Activated CD4-positive, alpha-beta T cell treated with anti-CD3 and anti-CD28 coated beads for 36 hours (primary cell): ENCODE results near the gene HDAC3. TPM values are rescaled to one million over a fixed set of nuclear protein-coding genes. Genes with fewer than 3 reads are reported as not detected.

Source experiments
- ATAC-seq: fragments of 200-7000 bp; cut with Tn5 transposase; one replicate; pipeline ENCODE4 v1.10.0; 2021; ENCODE audit warnings: mild to moderate bottlenecking, moderate library complexity
- CTCF ChIA-PET: fragments of 350-600 bp; sonication (Branson Sonifier 250); formaldehyde crosslinking; loops from one replicate; lab custom pipeline; 2021; ENCODE audit warnings: antibody characterized with exemption; lab: Charles Lee
- POLR2A ChIA-PET: fragments of 350-600 bp; sonication (Branson Sonifier 250); formaldehyde crosslinking; loops from one replicate; lab custom pipeline; 2021; ENCODE audit warnings: antibody characterized with exemption, inconsistent platforms; lab: Charles Lee
- DNase-seq: peaks from one replicate; pipeline ENCODE4 v3.0.0-alpha.2; 2020
- H3K27ac Mint-ChIP-seq: one replicate; pipeline ENCODE4 v1.8.0; 2021; ENCODE audit warnings: mixed read lengths
- H3K27me3 Mint-ChIP-seq: one replicate; pipeline ENCODE4 v1.8.0; 2021; ENCODE audit warnings: mixed read lengths
- H3K36me3 Mint-ChIP-seq: one replicate; pipeline ENCODE4 v1.8.0; 2021; ENCODE audit warnings: low read depth, mixed read lengths
- H3K4me1 Mint-ChIP-seq: one replicate; pipeline ENCODE4 v1.8.0; 2021; ENCODE audit warnings: mixed read lengths
- H3K4me3 Mint-ChIP-seq: one replicate; pipeline ENCODE4 v1.8.0; 2021; ENCODE audit warnings: mild to moderate bottlenecking, moderate library complexity, mixed read lengths
- H3K9me3 Mint-ChIP-seq: one replicate; pipeline ENCODE4 v1.8.0; 2021; ENCODE audit warnings: low read depth, mixed read lengths
- intact Hi-C, 2 experiments: fragments of 100-400 bp; cut with DNase I in 1 of 2; cut with micrococcal nuclease in 1 of 2; formaldehyde crosslinking; loops; one replicate each; pipeline versions ENCODE4 v1.14.2 to v1.15.1; 2022 to 2024; cut with DNase I, micrococcal nuclease
- total RNA-seq, 2 experiments: library from RNA; stranded (reverse); gene quantifications; one replicate each; pipeline ENCODE4 v1.2.3, GENCODE V29; 2021

The HDAC3 gene
- total RNA-seq, 2 experiments from 2014 or later: 85.9 to 88.6 TPM

- DNase-seq (no peak), ATAC-seq (no peak)
- peaks cover 23% of the 10 kb centered on the region for H3K36me3 Mint-ChIP-seq
- H3K4me1 Mint-ChIP-seq: peaks cover 86% of the 10 kb centered on the region
- H3K9me3 Mint-ChIP-seq: no peaks in the 10 kb centered on the region
- H3K27me3 Mint-ChIP-seq: no peaks in the 10 kb centered on the region
- POLR2A ChIA-PET: interaction anchor here (0.6 kb wide), 1 partner anchor 18 kb away, joined by 3 read pairs; no protein-coding TSS in a partner anchor
- CTCF ChIA-PET: interaction anchor here (0.7 to 5.2 kb wide), 6 partner anchors 9 to 44 kb away, joined by 3 to 30 read pairs (median 14); partner anchors contain the start of gene DIAPH1
- H3K27ac Mint-ChIP-seq: peak overlapping the region; percentile 69
- intact Hi-C loops: loop anchor here in 1 of 2 experiments (10.0 kb wide), 1 partner anchor 1217 kb away; no protein-coding TSS in a partner anchor
- no peak overlapping the region for H3K4me3 Mint-ChIP-seq
Observed at GRCh38 chr5:141608046-141608445, 28.6 kb downstream of the HDAC3 start.

DNA sequence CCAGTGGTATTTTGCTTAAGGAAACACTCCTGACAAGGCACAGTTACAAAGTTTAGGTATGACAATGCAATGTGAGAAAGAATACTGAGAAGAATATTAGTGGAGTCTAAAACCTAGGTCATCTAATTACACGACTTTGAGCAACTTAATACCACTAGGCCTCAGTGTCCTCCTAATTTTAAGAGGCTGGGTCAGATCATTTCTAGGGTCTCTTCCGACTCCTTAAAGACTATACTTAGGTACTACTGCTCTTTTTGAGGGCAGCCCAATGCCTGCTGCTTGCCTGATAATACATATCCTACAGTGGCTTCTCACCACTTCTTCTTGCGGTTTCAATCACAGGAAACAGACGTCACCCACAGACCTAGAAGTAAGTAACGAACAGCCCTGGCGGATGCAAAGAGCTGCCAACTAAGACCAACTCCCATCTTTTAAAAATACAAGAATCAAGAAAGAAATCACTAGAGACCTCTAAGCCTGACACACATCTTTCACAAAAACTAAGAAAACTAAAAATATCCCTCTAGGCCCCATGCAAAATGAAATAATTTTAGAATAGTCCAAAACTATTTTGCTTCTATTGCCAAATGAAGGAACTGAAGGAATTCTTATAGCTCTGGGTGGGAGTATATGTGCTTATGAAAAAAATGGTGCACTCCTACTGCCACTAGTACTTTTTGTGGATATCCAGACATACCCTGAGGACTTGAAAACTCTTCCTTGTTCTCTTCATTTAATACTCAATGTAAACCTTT lies 30.9 kb downstream of the HDAC3 start:
- Mint-ChIP-seq H3K4me1 (peaks cover 86% of the 10 kb centered on the region), H3K27me3 (no peaks in the 10 kb centered on the region), H3K36me3 (peaks cover 13% of the 10 kb centered on the region), H3K27ac (peak overlapping the region; percentile 91), H3K9me3 (no peaks in the 10 kb centered on the region), H3K4me3 (peak overlapping the region; percentile 55)
- DNase-seq: peak; percentile 79
- ChIA-PET CTCF (interaction anchor here (0.5 to 5.2 kb wide), 14 partner anchors 8 to 536 kb away, joined by 3 to 30 read pairs (median 4); partner anchors contain the start of gene DIAPH1), POLR2A (interaction anchor here (0.7 to 1.0 kb wide), 3 partner anchors 10 to 17 kb away, joined by 3 to 8 read pairs (median 3); no protein-coding TSS in a partner anchor)
- ATAC-seq: peak; percentile 90
- intact Hi-C loops: loop anchor here (1.0 to 10.0 kb wide), 4 partner anchors 13 to 1219 kb away; partner anchors contain the start of gene DIAPH1 (in 1 of the 2)

DNA sequence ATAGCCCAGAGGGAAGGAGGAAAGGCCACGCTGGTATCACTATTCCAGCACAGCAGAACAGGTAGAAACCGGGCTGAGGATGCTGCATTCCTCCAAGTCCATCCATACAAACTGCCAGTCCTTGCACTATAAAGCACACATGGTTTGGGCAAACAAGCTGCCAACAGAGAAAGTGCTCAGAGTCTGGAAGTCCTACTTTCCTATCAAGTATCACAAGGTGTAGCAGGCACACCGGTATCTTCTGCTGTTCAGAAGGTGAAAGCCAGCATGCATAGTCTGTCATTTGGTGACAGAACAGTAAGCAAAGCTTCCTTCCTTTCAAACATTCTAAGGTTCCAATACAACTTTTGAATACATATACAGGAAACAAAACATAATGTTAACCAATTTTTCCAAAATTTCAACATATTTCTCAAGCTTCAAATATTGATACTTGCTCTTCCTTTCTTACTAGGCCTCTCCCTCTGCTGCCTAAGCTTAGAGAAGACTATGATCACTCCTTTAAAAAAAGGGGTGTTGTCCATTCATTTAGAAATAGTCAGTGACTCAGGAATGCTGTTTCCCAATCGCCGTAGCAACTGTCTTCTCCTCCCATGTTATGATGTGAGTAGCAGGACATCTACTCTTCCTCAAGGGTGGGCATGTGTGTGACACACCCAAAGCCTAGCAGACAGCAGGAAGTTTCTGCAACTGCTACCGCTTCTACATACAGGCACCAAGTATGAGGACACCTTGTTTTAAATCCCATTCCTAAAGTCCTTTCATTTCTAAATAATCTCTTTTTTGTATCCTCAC lies 32.5 kb downstream of the HDAC3 start:
- ATAC-seq (peak; percentile 27), DNase-seq (peak; percentile 42)
- Mint-ChIP-seq H3K36me3 (peaks cover 11% of the 10 kb centered on the region), H3K4me3 (peak overlapping the region; percentile 58), H3K4me1 (peaks cover 91% of the 10 kb centered on the region), H3K27me3 (no peaks in the 10 kb centered on the region), H3K27ac (peak overlapping the region; percentile 93), H3K9me3 (no peaks in the 10 kb centered on the region)
- ChIA-PET CTCF (interaction anchor here (0.6 to 5.4 kb wide), 11 partner anchors 11 to 271 kb away, joined by 3 to 50 read pairs (median 3); partner anchors contain the start of gene DIAPH1), POLR2A (interaction anchor here (0.7 to 1.2 kb wide), 3 partner anchors 10 to 246 kb away, joined by 3 to 4 read pairs (median 3); no protein-coding TSS in a partner anchor)
- intact Hi-C loops: loop anchor here in 1 of 2 experiments (10.0 kb wide), 1 partner anchor 1221 kb away; no protein-coding TSS in a partner anchor

DNA sequence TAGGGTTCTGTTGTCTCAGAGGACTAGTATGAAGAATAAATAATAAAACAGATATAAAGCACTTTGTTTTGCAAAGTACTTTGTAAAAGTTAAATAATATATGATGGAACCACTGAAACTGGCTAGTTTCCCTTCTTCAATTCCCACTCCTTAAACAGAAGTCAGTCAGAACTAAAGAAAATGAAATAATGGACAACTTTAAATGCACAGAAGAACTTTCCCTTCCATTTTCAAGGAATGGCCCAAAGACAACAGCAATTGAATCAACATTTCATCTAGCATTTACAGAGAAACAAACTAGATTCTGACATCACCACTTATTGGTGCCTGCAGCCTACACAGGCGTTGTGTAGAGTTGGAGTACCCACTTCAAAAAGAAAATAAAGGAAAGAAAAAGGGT lies 34.0 kb downstream of the HDAC3 start:
- peaks cover 13% of the 10 kb centered on the region for H3K36me3 Mint-ChIP-seq
- intact Hi-C loops: loop anchor here in 1 of 2 experiments (10.0 kb wide), 1 partner anchor 1222 kb away; no protein-coding TSS in a partner anchor
- ATAC-seq: no peak
- ChIA-PET POLR2A (interaction anchor here (1.0 to 1.3 kb wide), 3 partner anchors 11 to 16 kb away, joined by 3 read pairs; partner anchors contain the start of gene DIAPH1), CTCF (interaction anchor here (0.6 to 5.4 kb wide), 7 partner anchors 10 to 1197 kb away, joined by 3 to 50 read pairs (median 5); partner anchors contain the start of gene DIAPH1)
- peaks cover 92% of the 10 kb centered on the region for H3K4me1 Mint-ChIP-seq
- no peak for DNase-seq
- H3K9me3 Mint-ChIP-seq: no peaks in the 10 kb centered on the region
- H3K4me3 Mint-ChIP-seq: peak overlapping the region; percentile 34
- H3K27me3 Mint-ChIP-seq: no peaks in the 10 kb centered on the region
- peak overlapping the region; percentile 74 for H3K27ac Mint-ChIP-seq

- H3K9me3 Mint-ChIP-seq: no peaks in the 10 kb centered on the region
- H3K4me3 Mint-ChIP-seq: no peak overlapping the region
- ChIA-PET CTCF (interaction anchor here (0.7 to 2.8 kb wide), 9 partner anchors 8 to 39 kb away, joined by 3 to 18 read pairs (median 7); partner anchors contain the start of genes DIAPH1, HDAC3 and RELL2), POLR2A (interaction anchor here (1.6 kb wide), 1 partner anchor 38 kb away, joined by 4 read pairs; the partner anchor contains the start of genes HDAC3 and RELL2)
- intact Hi-C loops: no loop called here
- peaks cover 33% of the 10 kb centered on the region for H3K36me3 Mint-ChIP-seq
- H3K4me1 Mint-ChIP-seq: peaks cover 74% of the 10 kb centered on the region
- ATAC-seq: peak; percentile 91
- H3K27ac Mint-ChIP-seq: peak overlapping the region; percentile 51
- H3K27me3 Mint-ChIP-seq: no peaks in the 10 kb centered on the region
- no peak for DNase-seq
Observed at GRCh38 chr5:141598391-141599345, 38.0 kb downstream of the HDAC3 start.

GRCh38 chr5:141597814-141598213 lies 38.8 kb downstream of the HDAC3 start:
- Mint-ChIP-seq H3K4me1 (peaks cover 70% of the 10 kb centered on the region), H3K4me3 (no peak overlapping the region), H3K36me3 (peaks cover 33% of the 10 kb centered on the region), H3K27ac (peak overlapping the region; percentile 32), H3K9me3 (no peaks in the 10 kb centered on the region), H3K27me3 (no peaks in the 10 kb centered on the region)
- ATAC-seq (peak; percentile 4), DNase-seq (no peak)
- intact Hi-C loops: no loop called here
- POLR2A ChIA-PET: interaction anchor here (1.6 kb wide), 1 partner anchor 39 kb away, joined by 4 read pairs; the partner anchor contains the start of genes HDAC3 and RELL2
- CTCF ChIA-PET: interaction anchor here (0.6 to 2.8 kb wide), 8 partner anchors 9 to 281 kb away, joined by 3 to 18 read pairs (median 8); partner anchors contain the start of genes DIAPH1, HDAC3 and RELL2

- Mint-ChIP-seq H3K9me3 (no peaks in the 10 kb centered on the region), H3K27me3 (no peaks in the 10 kb centered on the region), H3K36me3 (peaks cover 33% of the 10 kb centered on the region), H3K27ac (peak overlapping the region; percentile 32), H3K4me1 (peaks cover 70% of the 10 kb centered on the region), H3K4me3 (no peak overlapping the region)
- ChIA-PET POLR2A (interaction anchor here (1.6 kb wide), 1 partner anchor 39 kb away, joined by 4 read pairs; the partner anchor contains the start of genes HDAC3 and RELL2), CTCF (interaction anchor here (0.6 to 2.8 kb wide), 8 partner anchors 9 to 282 kb away, joined by 3 to 18 read pairs (median 8); partner anchors contain the start of genes DIAPH1, HDAC3 and RELL2)
- intact Hi-C loops: no loop called here
- no peak for DNase-seq
- peak; percentile 8 for ATAC-seq
Observed at GRCh38 chr5:141597394-141597793, 39.3 kb downstream of the HDAC3 start.

- H3K36me3 Mint-ChIP-seq: peaks cover 33% of the 10 kb centered on the region
- POLR2A ChIA-PET: interaction anchor here (1.6 kb wide), 1 partner anchor 40 kb away, joined by 4 read pairs; the partner anchor contains the start of genes HDAC3 and RELL2
- H3K4me1 Mint-ChIP-seq: peaks cover 70% of the 10 kb centered on the region
Observed at GRCh38 chr5:141596867-141597266, 39.8 kb downstream of the HDAC3 start.

DNA sequence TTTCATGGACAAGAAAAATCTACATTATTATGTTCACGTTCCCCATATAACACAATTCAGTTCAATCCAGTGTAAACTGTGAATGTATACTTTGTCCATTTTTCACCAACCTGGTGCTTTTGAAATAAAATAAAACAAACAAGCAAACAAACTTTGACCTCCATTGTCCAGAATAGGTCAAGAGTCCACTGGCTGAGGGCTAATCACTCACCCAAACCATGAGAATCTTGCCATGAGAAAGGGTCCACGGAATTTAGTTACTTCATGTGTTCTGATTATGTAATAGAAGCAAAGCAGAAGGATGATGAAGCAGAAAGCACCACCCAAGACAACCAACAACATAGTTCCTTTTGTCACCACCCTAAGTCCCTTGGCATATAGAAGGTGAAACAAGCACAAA lies 46.5 kb downstream of the HDAC3 start:
- Mint-ChIP-seq H3K27me3 (no peaks in the 10 kb centered on the region), H3K27ac (peak overlapping the region; percentile 2), H3K36me3 (peaks cover 39% of the 10 kb centered on the region), H3K4me1 (peaks cover 37% of the 10 kb centered on the region), H3K9me3 (no peaks in the 10 kb centered on the region), H3K4me3 (no peak overlapping the region)
- no peak for ATAC-seq
- ChIA-PET CTCF (interaction anchor here (0.6 to 6.5 kb wide), 4 partner anchors 23 to 402 kb away, joined by 3 to 261 read pairs (median 5); partner anchors contain the start of genes DIAPH1, HDAC3 and RELL2), POLR2A (no interaction called here)
- DNase-seq: no peak
- intact Hi-C loops: no loop called here

More at GRCh38 chr5:141596867-141597266, 39.8 kb downstream of the HDAC3 start:
- DNase-seq (no peak), ATAC-seq (no peak)
- Mint-ChIP-seq H3K27ac (peak overlapping the region; percentile 55), H3K27me3 (no peaks in the 10 kb centered on the region), H3K9me3 (no peaks in the 10 kb centered on the region), H3K4me3 (no peak overlapping the region)
- CTCF ChIA-PET: interaction anchor here (0.9 to 2.8 kb wide), 8 partner anchors 10 to 57 kb away, joined by 3 to 18 read pairs (median 8); partner anchors contain the start of genes DIAPH1, HDAC3 and RELL2
- intact Hi-C loops: no loop called here
